OCI-LY1 (cell line): Measurements from ENCODE around the gene FRS2.

Experiments
- H2AFZ ChIP-seq: fragments of 200-600 bp; sonication (generic), shearing (Covaris generic); 2 replicates; pipeline ENCODE4 v1.6.0; 2014; ENCODE audit warnings: antibody characterized with exemption, mild to moderate bottlenecking, low read length
- H3F3A ChIP-seq: fragments of 200-600 bp; sonication (generic), shearing (Covaris generic); 2 replicates; pipeline ENCODE4 v1.6.0; 2014; ENCODE audit warnings: mild to moderate bottlenecking, antibody characterized with exemption, low read length, moderate library complexity; ENCODE audit not compliant: insufficient read depth
- H3K27ac ChIP-seq: fragments of 200-600 bp; sonication (generic); 2 replicates; pipeline ENCODE4 v1.5.1; 2014; ENCODE audit warnings: low read length, mixed run types, mild to moderate bottlenecking, low read depth; ENCODE audit not compliant: poor library complexity, severe bottlenecking
- H3K27me3 ChIP-seq: fragments of 200-600 bp; sonication (generic); 2 replicates; pipeline ENCODE4 v1.6.0; 2014; ENCODE audit warnings: antibody characterized with exemption, mild to moderate bottlenecking, low read length, moderate library complexity; ENCODE audit not compliant: insufficient read depth
- H3K36me3 ChIP-seq: fragments of 200-600 bp; sonication (generic); 2 replicates; pipeline ENCODE4 v1.6.1; 2014; ENCODE audit warnings: mild to moderate bottlenecking, antibody characterized with exemption, low read length, moderate library complexity, mixed read lengths; ENCODE audit not compliant: insufficient read depth
- H3K4me1 ChIP-seq: fragments of 200-600 bp; sonication (generic); 2 replicates; pipeline ENCODE4 v1.5.1; 2014; ENCODE audit warnings: mild to moderate bottlenecking, low read length, moderate library complexity; ENCODE audit not compliant: insufficient read depth, severe bottlenecking
- H3K4me2 ChIP-seq: fragments of 200-600 bp; sonication (generic), shearing (Covaris generic); 2 replicates; pipeline ENCODE4 v1.6.1; 2014; ENCODE audit warnings: low read length
- H3K4me3 ChIP-seq: fragments of 200-600 bp; sonication (generic); 2 replicates; pipeline ENCODE4 v1.5.1; 2014; ENCODE audit warnings: low read length, low read depth, mild to moderate bottlenecking, mixed read lengths; ENCODE audit not compliant: poor library complexity, severe bottlenecking
- H3K79me2 ChIP-seq: fragments of 200-600 bp; shearing (Covaris generic); 2 replicates; pipeline ENCODE4 v1.6.1; 2016; ENCODE audit warnings: mixed run types, low read length, mixed read lengths; ENCODE audit not compliant: insufficient read depth
- H3K9ac ChIP-seq: fragments of 200-600 bp; sonication (generic), shearing (Covaris generic); 2 replicates; pipeline ENCODE4 v1.6.1; 2014; ENCODE audit warnings: mild to moderate bottlenecking, low read length, mixed read lengths
- H3K9me2 ChIP-seq: fragments of 200-600 bp; sonication (generic), shearing (Covaris generic); 2 replicates; pipeline ENCODE4 v1.6.1; 2014; ENCODE audit warnings: low read depth, mild to moderate bottlenecking, low read length, mixed read lengths
- H3K9me3 ChIP-seq: fragments of 200-600 bp; shearing (Covaris generic); 2 replicates; pipeline ENCODE4 v1.6.1; 2014; ENCODE audit warnings: low read length, mixed read lengths
- H4K20me1 ChIP-seq: fragments of 200-600 bp; sonication (generic), shearing (Covaris generic); 2 replicates; pipeline ENCODE4 v1.6.0; 2016; ENCODE audit warnings: mild to moderate bottlenecking, low read length; ENCODE audit not compliant: insufficient read depth
- CTCF ChIP-seq: fragments of 200-600 bp; sonication (generic), shearing (Covaris generic); IDR thresholded peaks from 2 replicates; pipeline ENCODE4 v1.5.1; 2017; ENCODE audit warnings: mild to moderate bottlenecking, antibody characterized with exemption, low read length, moderate library complexity, mixed read lengths
- EZH2 ChIP-seq: fragments of 200-600 bp; sonication (generic), shearing (Covaris generic); IDR thresholded peaks from 2 replicates; pipeline ENCODE4 v1.8.0; 2017; ENCODE audit warnings: borderline replicate concordance, mixed run types, mild to moderate bottlenecking, antibody characterized with exemption, low read length, moderate library complexity, mixed read lengths

The FRS2 gene

GRCh38 chr12:69544087-69544486 lies 73.9 kb downstream of the FRS2 start:
- no peak overlapping the region for H3K27ac ChIP-seq
- H3K4me3 ChIP-seq, result no peak overlapping the region
- no peak for TF ChIP-seq EZH2
- H3K4me2 ChIP-seq, result no peak overlapping the region
- no peaks in the 10 kb centered on the region for H3F3A ChIP-seq
- 0 out of 2 replicates have a peak, but pooled peaks cover 3% of the 10 kb centered on the region for H3K36me3 ChIP-seq
- no peaks in the 10 kb centered on the region for H3K9me3 ChIP-seq
- H3K27me3 ChIP-seq, result no peaks in the 10 kb centered on the region
- H2AFZ ChIP-seq, result no peak overlapping the region
- H3K4me1 ChIP-seq, result no peaks in the 10 kb centered on the region
- H3K79me2 ChIP-seq, result no peaks in the 10 kb centered on the region
- H3K9me2 ChIP-seq, result no peaks in the 10 kb centered on the region
- H4K20me1 ChIP-seq, result no peaks in the 10 kb centered on the region
- no peak overlapping the region for H3K9ac ChIP-seq

- H4K20me1 ChIP-seq, result no peaks in the 10 kb centered on the region
- no peaks in the 10 kb centered on the region for H3K4me1 ChIP-seq
- no peaks in the 10 kb centered on the region for H3K9me3 ChIP-seq
- no peaks in the 10 kb centered on the region for H3K9me2 ChIP-seq
- H3K4me3 ChIP-seq, result no peak overlapping the region
- no peak overlapping the region for H2AFZ ChIP-seq
- H3K4me2 ChIP-seq, result no peak overlapping the region
- H3K36me3 ChIP-seq, result 0 out of 2 replicates have a peak, but pooled peaks cover 3% of the 10 kb centered on the region
- no peak overlapping the region for H3K9ac ChIP-seq
- TF ChIP-seq CTCF (no peak), EZH2 (no peak)
- no peak overlapping the region for H3K27ac ChIP-seq
- no peaks in the 10 kb centered on the region for H3F3A ChIP-seq
- H3K79me2 ChIP-seq, result no peaks in the 10 kb centered on the region
- H3K27me3 ChIP-seq, result no peaks in the 10 kb centered on the region
These were observed 74.9 kb downstream of the FRS2 start for GRCh38 chr12:69545081-69545480.

GRCh38 chr12:69546693-69547438 lies 76.7 kb downstream of the FRS2 start:
- Histone ChIP-seq H3K4me3 (no peak overlapping the region), H4K20me1 (no peaks in the 10 kb centered on the region), H3K36me3 (0 out of 2 replicates have a peak, but pooled peaks cover 3% of the 10 kb centered on the region), H3F3A (no peaks in the 10 kb centered on the region; the same call in 1 of the 2 replicates), H3K79me2 (no peaks in the 10 kb centered on the region), H3K4me1 (no peaks in the 10 kb centered on the region), H3K4me2 (no peak overlapping the region), H2AFZ (no peak overlapping the region), H3K9me2 (no peaks in the 10 kb centered on the region), H3K9ac (no peak overlapping the region), H3K9me3 (no peaks in the 10 kb centered on the region), H3K27me3 (no peaks in the 10 kb centered on the region), H3K27ac (no peak overlapping the region)
- TF ChIP-seq EZH2 (no peak), CTCF (no peak)

- Histone ChIP-seq H3K27ac (no peak overlapping the region), H3K27me3 (no peaks in the 10 kb centered on the region), H3K9ac (no peak overlapping the region), H3K36me3 (no peaks in the 10 kb centered on the region), H3K9me3 (no peaks in the 10 kb centered on the region), H2AFZ (no peak overlapping the region), H3K9me2 (no peaks in the 10 kb centered on the region), H3K4me3 (no peak overlapping the region), H3F3A (no peaks in the 10 kb centered on the region; the same call in 1 of the 2 replicates), H3K79me2 (no peaks in the 10 kb centered on the region), H3K4me1 (no peaks in the 10 kb centered on the region), H3K4me2 (no peak overlapping the region), H4K20me1 (no peaks in the 10 kb centered on the region)
- no peak for TF ChIP-seq CTCF
- no peak for TF ChIP-seq EZH2
These were observed 78.5 kb downstream of the FRS2 start for GRCh38 chr12:69548687-69549086.
